MG63 (cell line): Measurements from ENCODE around the gene ADGRF1. TPM values are rescaled to one million over a fixed set of nuclear protein-coding genes. Genes with fewer than 3 reads are reported as not detected.
"Not testable (repeated sequence)": the region's sequence is repeated elsewhere in the genome, so short reads cannot be mapped to it uniquely, and the experiment has no call there.

Experiments
- DNase-seq: peaks from one replicate; pipeline ENCODE4 v3.0.0-alpha.2; 2020
- H3K27me3 ChIP-seq: fragments of 250-450 bp; sonication (Bioruptor Pico); 2 replicates; pipeline ENCODE4 v1.5.1; 2020; ENCODE audit warnings: mild to moderate bottlenecking, moderate library complexity
- H3K36me3 ChIP-seq: fragments of 250-450 bp; sonication (Bioruptor Pico); 2 replicates; pipeline ENCODE4 v1.5.1; 2020; ENCODE audit warnings: mild to moderate bottlenecking, moderate library complexity
- H3K4me3 ChIP-seq: fragments of 250-450 bp; sonication (Bioruptor Pico); 2 replicates; pipeline ENCODE4 v1.5.1; 2020; ENCODE audit warnings: mild to moderate bottlenecking, moderate library complexity
- H3K9me3 ChIP-seq: fragments of 250-450 bp; sonication (Bioruptor Pico); 2 replicates; pipeline ENCODE4 v1.5.1; 2020; ENCODE audit warnings: mild to moderate bottlenecking, moderate library complexity
- total RNA-seq: library from RNA; depleted of rRNA; stranded (reverse); fragments of >200 nt; shearing (Covaris generic); gene quantifications from 2 replicates; pipeline ENCODE4 v1.2.3, GENCODE V29; 2014; ENCODE audit warnings: low replicate concordance

Gene ADGRF1
- total RNA-seq, 1 experiment from 2014 or later = not detected

DNA sequence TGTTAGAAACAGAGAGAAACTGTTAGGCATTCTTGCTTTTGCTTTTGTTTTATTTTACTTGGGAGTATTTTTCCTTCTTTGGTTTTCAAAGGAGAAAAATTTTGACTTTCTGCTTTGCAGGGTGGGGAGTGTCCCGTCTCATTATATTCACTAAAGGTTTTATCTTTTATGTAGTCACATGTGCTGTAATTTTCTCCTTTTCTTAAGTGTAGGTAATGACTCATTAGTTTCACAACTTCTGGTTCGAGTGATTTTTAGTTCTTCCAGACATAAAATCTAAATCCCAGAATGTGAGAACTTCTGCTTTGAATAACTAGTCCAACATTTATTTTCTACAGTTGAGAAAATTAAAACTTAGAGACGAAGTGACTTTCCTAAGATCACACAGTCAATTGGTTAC lies 37.7 kb downstream of the ADGRF1 start:
- Histone ChIP-seq H3K4me3 (no peak overlapping the region), H3K36me3 (no peaks in the 10 kb centered on the region), H3K27me3 (no peaks in the 10 kb centered on the region), H3K9me3 (no peaks in the 10 kb centered on the region)
- DNase-seq = no peak

DNA sequence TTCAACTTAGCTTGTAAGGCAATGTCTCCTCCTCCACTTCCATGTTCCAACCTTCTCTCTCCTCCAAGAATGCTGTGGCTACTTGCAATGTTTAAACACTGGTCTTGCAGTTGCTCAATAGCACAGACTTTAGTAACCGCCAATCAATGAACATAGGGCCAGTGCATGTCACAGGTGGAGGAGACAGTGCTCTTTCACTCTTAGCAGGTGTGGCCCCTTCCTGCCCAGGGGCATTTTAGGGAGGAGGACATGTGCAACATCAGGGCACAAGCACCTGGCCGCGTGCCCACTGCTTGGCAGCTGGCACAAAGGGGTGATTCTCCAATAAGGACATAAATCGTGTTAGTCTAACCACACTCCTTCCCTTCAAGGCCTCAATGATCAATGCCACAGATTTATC lies 41.3 kb downstream of the ADGRF1 start:
- Histone ChIP-seq H3K36me3 (no peaks in the 10 kb centered on the region), H3K27me3 (no peaks in the 10 kb centered on the region), H3K4me3 (no peak overlapping the region), H3K9me3 (no peaks in the 10 kb centered on the region)
- DNase-seq = no peak

DNA sequence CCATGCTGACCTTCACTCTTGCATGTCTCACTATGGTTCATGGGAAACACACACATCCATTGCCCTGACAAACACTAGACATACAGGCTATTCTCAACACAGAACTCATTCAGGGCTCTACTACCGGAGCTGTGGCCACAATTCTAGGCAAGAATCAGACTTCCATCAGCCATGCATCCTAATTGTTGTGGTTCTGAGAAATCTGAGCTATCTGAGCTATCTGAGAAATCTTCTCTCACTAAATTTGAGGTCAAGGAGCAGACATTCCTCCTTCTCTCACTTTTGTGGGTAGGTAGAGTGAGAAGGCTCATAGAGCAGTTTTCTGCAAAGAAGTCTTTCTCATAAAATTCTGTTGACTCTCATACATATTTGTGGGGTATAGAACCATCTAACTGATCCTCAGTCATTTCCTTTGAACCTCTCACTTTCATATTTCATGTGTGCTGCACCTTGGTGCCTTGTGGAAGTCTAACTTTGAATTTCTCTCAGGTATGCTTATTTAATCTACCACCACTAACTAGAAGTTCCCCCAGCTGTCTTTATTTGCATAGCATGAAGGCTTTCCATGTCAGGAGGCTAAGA lies 43.6 kb downstream of the ADGRF1 start:
- no peaks in the 10 kb centered on the region for H3K36me3 ChIP-seq
- no peaks in the 10 kb centered on the region for H3K9me3 ChIP-seq
- no peaks in the 10 kb centered on the region for H3K27me3 ChIP-seq
- DNase-seq = no peak
- H3K4me3 ChIP-seq = no peak overlapping the region

DNA sequence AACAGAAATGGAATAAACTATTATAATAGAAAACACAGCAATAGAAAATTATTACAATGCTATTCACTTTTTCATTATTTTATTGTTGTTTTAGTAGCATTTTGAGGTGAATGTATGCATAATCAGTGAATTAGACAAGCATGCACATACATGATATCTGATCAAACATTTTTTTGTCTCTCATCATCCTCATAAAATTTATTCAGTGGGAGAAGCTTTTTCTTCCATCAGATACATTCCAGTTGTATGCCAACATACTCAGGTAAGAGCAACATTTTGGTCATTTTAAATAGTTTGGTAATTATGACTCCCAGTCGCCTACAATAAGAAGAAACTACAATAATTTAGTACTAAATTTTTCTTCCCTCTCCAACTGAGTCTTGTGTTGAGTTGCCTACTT lies 44.5 kb downstream of the ADGRF1 start:
- Histone ChIP-seq H3K9me3 (no peaks in the 10 kb centered on the region), H3K36me3 (no peaks in the 10 kb centered on the region), H3K4me3 (no peak overlapping the region), H3K27me3 (no peaks in the 10 kb centered on the region)
- DNase-seq = no peak

DNA sequence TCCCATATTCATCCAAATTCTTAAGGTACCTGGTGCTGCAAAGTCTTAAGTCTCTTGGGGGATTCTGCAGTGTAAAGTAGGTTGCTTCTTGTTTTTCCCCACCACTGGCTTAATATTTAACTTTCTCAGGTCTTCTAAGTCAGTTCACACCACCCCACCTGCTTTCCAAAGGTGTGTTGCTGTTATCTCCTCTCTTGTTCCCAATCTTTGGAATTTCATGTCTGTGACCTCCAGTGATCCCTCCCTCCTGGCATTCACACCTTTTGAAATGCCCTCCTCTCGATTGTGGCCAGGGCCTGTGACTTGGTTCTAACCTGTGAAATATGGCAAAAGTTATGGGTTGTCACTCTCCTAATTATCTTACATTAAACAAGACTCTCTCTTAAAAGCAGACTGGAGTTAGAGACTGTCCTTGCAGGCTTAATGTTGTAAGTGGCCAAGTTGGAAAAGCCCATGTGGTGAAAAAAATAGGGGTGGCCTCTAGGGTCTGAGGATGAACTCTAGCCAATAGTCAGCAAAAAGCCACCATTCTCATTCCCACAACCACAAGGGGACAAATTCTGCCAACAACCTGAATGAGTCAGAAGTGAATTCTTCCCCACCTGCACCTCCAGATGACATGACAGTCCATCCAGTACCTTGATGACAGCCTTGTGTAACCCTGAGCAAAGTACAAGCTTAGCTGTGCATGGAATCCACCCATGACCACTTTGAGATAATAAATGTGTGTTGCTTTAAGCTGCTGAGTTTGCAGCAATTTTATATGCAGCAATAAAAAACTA lies 45.1 kb downstream of the ADGRF1 start:
- H3K36me3 ChIP-seq = no peaks in the 10 kb centered on the region
- H3K27me3 ChIP-seq = no peaks in the 10 kb centered on the region
- no peak for DNase-seq
- no peak overlapping the region for H3K4me3 ChIP-seq
- H3K9me3 ChIP-seq = no peaks in the 10 kb centered on the region

DNA sequence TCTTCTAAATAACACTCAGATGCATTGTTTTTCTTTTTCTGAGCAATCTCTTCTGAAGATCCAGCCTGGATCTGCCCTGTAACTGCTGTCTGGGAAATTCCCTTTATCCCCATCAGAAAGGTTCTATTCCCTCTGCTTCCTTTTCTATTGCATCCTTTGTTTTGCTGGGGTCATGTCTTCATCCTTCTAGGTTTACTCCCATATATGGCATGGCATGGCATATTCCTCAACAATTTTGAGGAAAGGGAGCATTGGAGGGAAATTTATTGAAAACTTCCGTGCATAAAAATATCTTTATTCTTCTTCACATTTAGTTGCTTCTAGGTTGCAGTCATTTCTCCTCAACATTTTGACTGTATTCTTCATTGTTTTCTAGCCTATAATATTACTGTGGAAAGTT lies 47.2 kb downstream of the ADGRF1 start:
- no peak for DNase-seq

DNA sequence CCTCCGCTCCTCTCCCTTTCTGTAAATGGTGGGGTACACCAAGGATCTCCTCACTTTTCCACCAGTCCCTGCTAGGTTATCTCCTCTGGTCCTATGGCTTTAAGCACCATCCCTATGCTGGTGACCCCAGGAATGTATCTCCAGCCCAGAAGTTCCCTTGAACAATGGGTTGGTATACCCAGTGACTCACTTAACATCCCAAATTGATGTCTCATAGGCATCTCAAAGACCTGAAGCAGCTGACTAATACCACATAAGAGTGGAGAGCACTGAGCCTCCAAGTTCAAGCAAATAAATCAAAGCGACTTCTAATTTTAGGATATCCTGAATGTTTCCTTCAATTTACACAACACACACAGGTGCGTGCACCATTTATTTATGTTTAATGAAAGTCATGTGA lies 48.3 kb downstream of the ADGRF1 start:
- H3K27me3 ChIP-seq = no peaks in the 10 kb centered on the region
- no peaks in the 10 kb centered on the region for H3K36me3 ChIP-seq
- no peak for DNase-seq
- H3K4me3 ChIP-seq = no peak overlapping the region
- no peaks in the 10 kb centered on the region for H3K9me3 ChIP-seq

More for the DNA sequence above, 47.2 kb downstream of the ADGRF1 start:
- H3K27me3 ChIP-seq = no peaks in the 10 kb centered on the region
- no peaks in the 10 kb centered on the region for H3K9me3 ChIP-seq
- H3K4me3 ChIP-seq = no peak overlapping the region
- no peaks in the 10 kb centered on the region for H3K36me3 ChIP-seq

DNA sequence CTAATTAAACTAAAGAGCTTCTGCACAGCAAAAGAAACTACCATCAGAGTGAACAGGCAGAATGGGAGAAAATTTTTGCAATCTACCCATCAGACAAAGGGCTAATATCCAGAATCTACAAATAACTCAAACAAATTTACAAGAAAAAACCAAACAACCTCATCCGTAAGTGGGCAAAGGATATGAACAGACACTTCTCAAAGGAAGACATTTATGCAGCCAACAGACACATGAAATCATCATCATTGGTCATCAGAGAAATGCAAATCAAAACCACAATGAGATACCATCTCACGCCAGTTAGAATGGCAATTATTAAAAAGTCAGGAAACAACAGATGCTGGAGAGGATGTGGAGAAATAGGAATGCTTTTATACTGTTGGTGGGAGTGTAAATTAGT lies 49.7 kb downstream of the ADGRF1 start:
- not testable (repeated sequence) for DNase-seq, H3K27me3 ChIP-seq, H3K36me3 ChIP-seq, H3K9me3 ChIP-seq, H3K4me3 ChIP-seq

DNA sequence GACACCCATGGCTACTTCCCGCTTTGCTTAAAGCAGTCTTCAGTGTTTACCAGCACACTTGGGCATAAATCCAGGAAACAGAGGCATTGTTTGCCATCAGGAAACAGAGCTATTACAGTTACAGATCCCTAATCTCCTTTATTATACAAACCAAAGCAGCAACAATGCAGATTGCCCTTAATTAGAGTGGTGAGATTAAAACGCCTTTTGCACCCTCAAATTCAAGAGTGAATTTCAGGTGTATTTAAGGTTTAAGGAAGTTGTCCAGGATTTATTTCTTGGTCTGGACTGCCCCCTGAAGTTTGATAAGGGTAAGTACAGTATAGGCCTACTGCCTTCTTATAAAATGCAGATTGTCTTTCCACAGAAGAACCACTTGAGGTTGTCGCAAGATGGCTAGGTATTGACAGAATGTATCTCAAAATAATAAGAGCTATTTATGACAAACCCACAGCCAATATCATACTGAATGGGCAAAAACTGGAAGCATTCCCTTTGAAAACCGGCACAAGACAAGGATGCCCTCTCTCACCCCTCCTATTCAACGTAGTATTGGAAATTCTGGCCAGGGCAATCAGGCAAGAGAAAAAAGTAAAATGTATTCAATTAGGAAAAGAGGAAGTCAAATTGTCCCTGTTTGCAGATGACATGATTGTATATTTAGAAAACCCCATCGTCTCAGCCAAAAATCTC lies 51.2 kb downstream of the ADGRF1 start:
- not testable (repeated sequence) for H3K9me3 ChIP-seq, DNase-seq, H3K27me3 ChIP-seq, H3K4me3 ChIP-seq, H3K36me3 ChIP-seq

DNA sequence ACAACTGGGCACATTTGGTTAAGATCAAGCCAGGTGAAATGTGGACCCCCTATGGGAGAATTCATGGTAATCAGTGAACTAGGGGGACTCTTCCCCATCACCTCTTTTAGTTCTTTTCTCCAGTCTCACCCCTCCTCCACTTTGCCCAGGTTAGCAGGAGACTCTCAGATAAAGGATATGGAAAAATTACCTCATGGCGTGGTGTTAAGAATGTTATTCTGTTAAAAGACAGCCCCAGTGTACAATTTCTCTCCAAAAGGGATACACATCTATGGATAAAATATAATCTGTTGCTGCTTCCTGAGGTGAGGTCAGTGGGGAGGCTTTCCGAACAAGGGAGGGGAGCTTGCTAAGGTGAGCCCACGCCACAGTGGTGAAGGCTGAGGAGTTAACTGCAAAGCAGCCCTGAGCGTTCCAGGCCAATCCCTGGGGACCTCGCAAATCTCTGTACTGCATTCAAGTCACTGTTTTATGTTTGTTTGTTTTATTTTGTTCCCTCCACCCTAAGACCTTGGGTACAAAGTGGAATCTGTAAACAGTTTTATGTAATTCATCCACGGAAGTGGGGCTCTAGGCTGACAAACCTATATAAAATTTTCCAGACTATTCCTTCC lies 52.0 kb downstream of the ADGRF1 start:
- DNase-seq = no peak
- Histone ChIP-seq H3K9me3 (no peaks in the 10 kb centered on the region), H3K4me3 (no peak overlapping the region), H3K36me3 (no peaks in the 10 kb centered on the region), H3K27me3 (no peaks in the 10 kb centered on the region)

DNA sequence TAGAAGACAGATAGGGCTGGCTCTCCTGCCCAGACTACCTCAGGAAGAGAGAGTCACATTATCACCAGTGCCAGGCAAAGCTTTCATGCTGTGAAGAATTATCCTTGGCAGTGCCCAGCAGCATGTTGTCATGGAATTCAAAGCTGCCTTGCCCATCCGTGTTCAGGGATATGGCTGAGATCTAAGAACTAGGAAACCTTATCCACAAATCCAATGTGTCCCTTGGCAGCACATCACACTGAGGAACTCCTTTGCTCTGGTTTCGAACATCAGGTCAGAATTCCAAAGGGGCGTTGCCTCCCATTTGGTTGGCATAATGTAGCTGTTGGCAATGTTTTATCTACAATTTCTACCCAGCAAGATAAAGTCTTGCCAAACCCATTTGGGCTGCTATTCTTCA lies 52.7 kb downstream of the ADGRF1 start:
- H3K4me3 ChIP-seq = no peak overlapping the region
- DNase-seq = peak; percentile 81
- no peaks in the 10 kb centered on the region for H3K36me3 ChIP-seq
- no peaks in the 10 kb centered on the region for H3K27me3 ChIP-seq
- no peaks in the 10 kb centered on the region for H3K9me3 ChIP-seq

DNA sequence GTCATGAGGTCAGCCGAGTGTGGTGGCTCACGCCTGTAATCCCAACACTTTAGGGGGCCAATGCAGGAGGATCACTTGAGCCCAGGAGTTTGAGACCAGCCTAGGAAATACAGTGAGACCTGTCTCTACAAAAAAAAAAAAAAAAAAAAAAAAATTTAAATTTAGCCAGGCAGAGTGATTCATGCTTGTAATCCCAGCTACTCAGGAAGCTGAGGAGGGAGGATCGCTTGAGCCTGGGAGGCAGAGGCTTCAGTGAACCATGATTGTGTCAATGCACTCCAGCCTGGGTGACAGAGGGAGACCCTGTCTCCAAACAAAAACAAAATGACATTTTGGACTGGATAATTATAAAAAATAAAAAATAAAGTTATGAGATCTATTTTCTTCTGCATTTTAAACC lies 56.2 kb downstream of the ADGRF1 start:
- Histone ChIP-seq H3K9me3 (no peaks in the 10 kb centered on the region), H3K36me3 (no peaks in the 10 kb centered on the region), H3K27me3 (no peaks in the 10 kb centered on the region), H3K4me3 (no peak overlapping the region)
- peak; percentile 34 for DNase-seq

DNA sequence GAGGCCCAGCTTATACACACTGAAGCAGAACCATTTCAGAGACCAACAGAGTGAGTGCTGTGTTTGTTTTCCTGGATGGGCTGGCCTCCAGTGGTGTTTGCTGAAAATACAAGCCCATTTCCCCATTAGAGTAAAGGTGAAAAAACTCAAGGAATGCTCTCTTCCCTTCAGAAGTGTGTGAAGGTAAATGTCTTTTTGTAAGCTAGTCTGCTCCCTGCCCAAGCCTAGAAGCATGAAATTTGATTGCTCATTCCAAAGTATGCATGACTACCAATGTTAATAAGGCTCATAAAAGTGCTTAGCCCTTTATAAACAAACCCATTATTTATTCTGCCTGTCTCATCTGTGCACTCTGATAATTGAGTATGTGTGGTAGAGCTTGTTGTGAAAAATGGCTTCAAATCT lies 59.1 kb downstream of the ADGRF1 start:
- H3K36me3 ChIP-seq = no peaks in the 10 kb centered on the region
- no peaks in the 10 kb centered on the region for H3K9me3 ChIP-seq
- DNase-seq = no peak
- no peak overlapping the region for H3K4me3 ChIP-seq
- H3K27me3 ChIP-seq = no peaks in the 10 kb centered on the region

DNA sequence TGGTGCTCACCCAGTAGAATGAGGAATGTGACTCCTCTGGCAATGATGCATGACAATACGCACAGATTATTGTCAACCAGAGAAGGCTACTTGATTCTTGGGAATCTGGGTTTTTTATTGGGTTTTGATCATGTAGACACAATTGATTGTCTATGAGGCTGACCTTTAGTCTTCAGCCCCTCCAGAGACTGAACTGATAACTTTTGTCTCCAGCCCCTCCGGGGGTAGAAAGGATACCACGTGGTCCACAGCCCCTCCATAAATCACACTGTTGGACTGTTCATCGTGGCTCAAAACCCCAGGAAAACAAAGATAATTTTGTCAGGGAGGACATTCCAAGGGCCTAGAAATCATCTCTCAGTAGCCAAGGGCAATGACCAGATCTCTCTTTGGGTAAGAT lies 62.9 kb downstream of the ADGRF1 start:
- Histone ChIP-seq H3K27me3 (no peaks in the 10 kb centered on the region), H3K9me3 (no peaks in the 10 kb centered on the region)
- DNase-seq = no peak

DNA sequence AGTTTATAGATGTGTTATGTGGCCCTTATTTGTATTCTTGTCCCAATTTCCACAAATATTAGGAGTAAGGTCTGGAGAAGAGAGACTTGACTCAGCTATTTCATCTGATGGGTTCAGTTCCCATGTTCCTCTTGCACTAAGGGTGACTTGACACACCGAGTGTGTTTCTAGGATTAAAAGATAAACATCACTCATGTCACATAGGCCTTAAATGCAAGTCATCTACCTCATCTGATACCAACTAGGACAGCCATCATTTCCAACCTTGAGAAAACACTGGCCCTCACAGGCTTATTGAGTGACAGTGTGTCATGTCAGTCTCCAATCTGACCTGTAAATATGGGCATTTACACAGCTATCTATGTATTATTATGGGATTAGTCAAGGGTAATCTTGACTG lies 67.3 kb downstream of the ADGRF1 start:
- Histone ChIP-seq H3K27me3 (no peaks in the 10 kb centered on the region), H3K36me3 (no peaks in the 10 kb centered on the region), H3K9me3 (no peaks in the 10 kb centered on the region), H3K4me3 (no peak overlapping the region)
- no peak for DNase-seq

More for the DNA sequence above, 62.9 kb downstream of the ADGRF1 start:
- Histone ChIP-seq H3K36me3 (no peaks in the 10 kb centered on the region), H3K4me3 (no peak overlapping the region)

DNA sequence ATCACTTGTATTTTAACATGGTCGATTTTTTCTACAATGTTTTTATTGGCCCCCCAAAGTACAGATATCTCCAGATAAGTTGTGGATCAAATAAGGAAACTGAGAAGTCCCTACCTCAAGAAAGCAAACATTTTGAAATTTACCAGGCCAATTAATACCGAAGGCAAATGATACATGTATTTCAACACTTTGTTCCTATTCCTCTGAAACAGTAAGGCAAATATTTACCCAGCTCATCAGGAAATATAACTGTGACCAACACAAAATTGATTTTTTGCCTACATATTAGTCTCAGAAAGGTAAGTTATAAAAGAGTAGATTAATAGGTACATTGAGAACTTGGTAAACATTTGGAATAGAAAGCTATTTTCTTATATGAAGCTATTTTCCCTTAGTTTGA lies 69.1 kb downstream of the ADGRF1 start:
- no peaks in the 10 kb centered on the region for H3K27me3 ChIP-seq
- no peak overlapping the region for H3K4me3 ChIP-seq
- no peak for DNase-seq
- no peaks in the 10 kb centered on the region for H3K9me3 ChIP-seq
- H3K36me3 ChIP-seq = no peaks in the 10 kb centered on the region

DNA sequence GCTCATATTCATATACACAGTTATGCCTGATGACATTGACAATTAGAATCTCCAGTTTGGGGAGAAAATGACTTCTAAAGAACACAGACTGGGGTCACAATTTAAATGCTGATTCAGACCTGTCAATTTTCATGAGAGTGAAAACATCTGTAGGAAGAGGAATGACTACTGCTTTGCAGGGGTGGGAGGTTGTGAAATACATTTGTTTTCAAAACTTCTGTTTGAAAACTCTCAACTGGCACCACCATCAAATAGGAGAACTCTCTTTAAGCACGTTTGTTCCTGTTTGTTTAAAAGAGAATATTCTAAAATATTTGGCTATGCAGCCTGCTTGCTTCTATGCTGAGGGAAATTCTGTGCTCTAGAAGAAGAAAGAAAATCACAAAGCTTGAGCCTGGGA lies 69.6 kb downstream of the ADGRF1 start:
- Histone ChIP-seq H3K4me3 (no peak overlapping the region), H3K27me3 (no peaks in the 10 kb centered on the region), H3K9me3 (no peaks in the 10 kb centered on the region), H3K36me3 (no peaks in the 10 kb centered on the region)
- DNase-seq = no peak
